Sigmoid colon (tissue), 7 donors: ENCODE results near the gene HLA-DQA2. TPM values are rescaled to one million over a fixed set of nuclear protein-coding genes. Genes with fewer than 3 reads are reported as not detected.

Experiments used
- DNase-seq: peaks from one replicate; pipeline ENCODE4 v3.0.0-alpha.2; 2019
- H3K27ac ChIP-seq, 4 donors: fragments of 200-600 bp; sonication (generic); one replicate each; pipeline ENCODE4 v1.5.1; 2016 to 2019; ENCODE audit warnings: mild to moderate bottlenecking in 1 of 4
- H3K27me3 ChIP-seq, 3 donors: fragments of 200-600 bp; sonication (generic); one replicate each; pipeline ENCODE4 v1.5.1; 2019; ENCODE audit warnings: mild to moderate bottlenecking in 1 of 3
- H3K36me3 ChIP-seq, 4 donors: fragments of 200-600 bp; sonication (generic); one replicate each; pipeline ENCODE4 v1.5.1; 2016 to 2019
- H3K4me1 ChIP-seq, 4 donors: fragments of 200-600 bp; sonication (generic); one replicate each; pipeline ENCODE4 v1.5.1; 2017 to 2019
- H3K4me3 ChIP-seq, 4 donors: fragments of 200-600 bp; sonication (generic); one replicate each; pipeline ENCODE4 v1.5.1; 2017 to 2019; ENCODE audit warnings: mild to moderate bottlenecking in 2 of 4, moderate library complexity in 1 of 4
- H3K9me3 ChIP-seq, 4 donors: fragments of 200-600 bp in 3 of 4; sonication (generic) in 3 of 4; one replicate each; pipeline versions ENCODE4 v1.5.1 to v1.6.1; 2013 to 2019
- CTCF ChIP-seq, 4 experiments: fragments of 450-650 bp in 3 of 4; fragments of 200-600 bp in 1 of 4; IDR thresholded peaks; one replicate each; pipeline ENCODE4 v1.5.1; 2016 to 2019; ENCODE audit warnings: antibody characterized with exemption in 4 of 4, mild to moderate bottlenecking in 3 of 4, moderate library complexity in 2 of 4
- EP300 ChIP-seq, 4 donors: sonication (generic); formaldehyde crosslinking; IDR thresholded peaks; one replicate each; pipeline ENCODE4 v1.6.1; 2017; ENCODE audit warnings: antibody characterized with exemption in 4 of 4
- POLR2A ChIP-seq, 2 donors: fragments of 450-650 bp; IDR thresholded peaks; one replicate each; pipeline ENCODE4 v1.6.1; 2016; ENCODE audit warnings: antibody characterized with exemption in 2 of 2, mild to moderate bottlenecking in 2 of 2, moderate library complexity in 2 of 2
- POLR2AphosphoS5 ChIP-seq, 4 donors: sonication (generic); formaldehyde crosslinking; IDR thresholded peaks; one replicate each; pipeline ENCODE4 v1.6.1; 2017; ENCODE audit warnings: antibody characterized with exemption in 4 of 4
- WGBS, 2 donors: extraction: QIAGEN DNeasy Blood & Tissue Kit; methylation state at CpG; one replicate each; pipeline ENCODE4 v1.1.7; 2013; 5-methylcytosine and 5-hydroxymethylcytosine counted together
- intact Hi-C: fragments of 100-400 bp; cut with DNase I; formaldehyde crosslinking; loops from one replicate; pipeline ENCODE4 v1.15.1; 2023
- polyA plus RNA-seq, 3 donors: library from polyadenylated mRNA; stranded (reverse); fragments of 200-250 nt; gene quantifications; one replicate each; pipeline ENCODE4 v1.2.3, GENCODE V29; 2013
- total RNA-seq, 4 donors: library from RNA; depleted of rRNA; stranded (reverse); fragments of >200 nt; gene quantifications; one replicate each; pipeline ENCODE4 v1.1.0, GENCODE V29; 2016
- donor health status: healthy with polysubstance abuse.
- donor health status: Bipolar disorder and iron deficiency.
- donor health status: healthy.

HLA-DQA2 gene
- total and polyA plus RNA-seq, 7 donors: 0.17 to 1.7 (median 0.75) TPM; not detected in 3

- Histone ChIP-seq H3K4me1 (no peaks in the 10 kb centered on the region), H3K36me3 (no peaks in the 10 kb centered on the region), H3K27ac (no peak overlapping the region), H3K9me3 (no peaks in the 10 kb centered on the region), H3K4me3 (no peak overlapping the region), H3K27me3 (peaks cover 0 to 5% (median 0%) of the 10 kb centered on the region in 3 donors)
- 16 to 59% methylated on average over 8 of the region's 8 CpGs for WGBS, 2 donors
- no peak for DNase-seq
- no peak for TF ChIP-seq POLR2A (IDR thresholded peaks at IDR 0.05)
- intact Hi-C loops: no loop called here
Observed at GRCh38 chr6:32752580-32752979, 11.4 kb downstream of the HLA-DQA2 start.

GRCh38 chr6:32759669-32760068, 18.5 kb downstream of the HLA-DQA2 start:
- TF ChIP-seq CTCF (IDR thresholded peaks at IDR 0.05) (no peak), POLR2AphosphoS5 (IDR thresholded peaks at IDR 0.05) (no peak), POLR2A (IDR thresholded peaks at IDR 0.05) (no peak), EP300 (IDR thresholded peaks at IDR 0.05) (no peak)
- H3K27me3 ChIP-seq: peaks cover 0 to 18% (median 4%) of the 10 kb centered on the region in 3 donors
- intact Hi-C loops: no loop called here
- no peaks in the 10 kb centered on the region for H3K36me3 ChIP-seq
- no peak overlapping the region for H3K4me3 ChIP-seq
- H3K27ac ChIP-seq: no peak overlapping the region
- no peaks in the 10 kb centered on the region for H3K4me1 ChIP-seq
- 63 to 83% methylated on average over 1 of the region's 1 CpG for WGBS, 2 donors
- no peaks in the 10 kb centered on the region for H3K9me3 ChIP-seq
- DNase-seq: no peak

- H3K27ac ChIP-seq: no peak overlapping the region
- no peak for DNase-seq
- TF ChIP-seq CTCF (IDR thresholded peaks at IDR 0.05) (no peak), EP300 (IDR thresholded peaks at IDR 0.05) (no peak), POLR2A (IDR thresholded peaks at IDR 0.05) (no peak), POLR2AphosphoS5 (IDR thresholded peaks at IDR 0.05) (no peak)
- peaks cover 0 to 23% (median 4%) of the 10 kb centered on the region in 3 donors for H3K27me3 ChIP-seq
- no peak overlapping the region for H3K4me3 ChIP-seq
- whole genome bisulfite sequencing, 2 donors: 93% methylated on average over 16 of the region's 16 CpGs
- H3K9me3 ChIP-seq: no peaks in the 10 kb centered on the region
- H3K4me1 ChIP-seq: no peaks in the 10 kb centered on the region
- no peaks in the 10 kb centered on the region for H3K36me3 ChIP-seq
- intact Hi-C loops: no loop called here
Observed at GRCh38 chr6:32761072-32761471, 19.9 kb downstream of the HLA-DQA2 start.

GRCh38 chr6:32761548-32761947, 20.4 kb downstream of the HLA-DQA2 start:
- Histone ChIP-seq H3K27me3 (peaks cover 0 to 23% (median 4%) of the 10 kb centered on the region in 3 donors), H3K9me3 (no peaks in the 10 kb centered on the region), H3K36me3 (no peaks in the 10 kb centered on the region), H3K4me3 (no peak overlapping the region), H3K4me1 (no peaks in the 10 kb centered on the region), H3K27ac (no peak overlapping the region)
- TF ChIP-seq POLR2A (IDR thresholded peaks at IDR 0.05) (no peak), CTCF (IDR thresholded peaks at IDR 0.05) (no peak), POLR2AphosphoS5 (IDR thresholded peaks at IDR 0.05) (no peak), EP300 (IDR thresholded peaks at IDR 0.05) (no peak)
- DNase-seq: no peak
- WGBS, 2 donors: 70 to 82% methylated on average over 40 of the region's 40 CpGs
- intact Hi-C loops: no loop called here

- DNase-seq: no peak
- no peaks in the 10 kb centered on the region for H3K36me3 ChIP-seq
- no peak within 1 kb of the TSS for H3K4me3 ChIP-seq
- no peak for TF ChIP-seq CTCF (IDR thresholded peaks at IDR 0.05)
- no peak for TF ChIP-seq POLR2A (IDR thresholded peaks at IDR 0.05)
- no peak for TF ChIP-seq POLR2AphosphoS5 (IDR thresholded peaks at IDR 0.05)
- TF ChIP-seq EP300 (IDR thresholded peaks at IDR 0.05): no peak
- WGBS, 2 donors: 59 to 65% methylated on average over 4 of the region's 4 CpGs
- H3K27me3 ChIP-seq: peaks cover 0 to 32% (median 4%) of the 10 kb centered on the region in 3 donors
- intact Hi-C loops: no loop called here
- no peak within 1 kb of the TSS for H3K27ac ChIP-seq
- no peaks in the 10 kb centered on the region for H3K4me1 ChIP-seq
- no peaks in the 10 kb centered on the region for H3K9me3 ChIP-seq
Observed at GRCh38 chr6:32763421-32763820, 22.2 kb downstream of the HLA-DQA2 start, which contains the start of gene HLA-DQB2. Gene HLA-DQB2, minus strand, starts transcription at chr6:32763532. Its CDS starts 62 bp downstream, at chr6:32763470.
